ENCODE results near the gene KCTD19.
A peak's percentile ranks its signal among the peaks of the same experiment; 100 is the strongest.
"Not testable (repeated sequence)": the region's sequence is repeated elsewhere in the genome, so short reads cannot be mapped to it uniquely, and the experiment has no call there.

The KCTD19 gene

GRCh38 chr16:67326472-67327309 is at the start of gene KCTD19, which contains the start of gene LRRC36:
KCTD19 (minus strand) TSS chr16:67326741; CDS start chr16:67326707, 34 bp downstream.
LRRC36 (plus strand) TSS chr16:67326815; CDS start chr16:67326863, 48 bp downstream.
- Histone ChIP-seq H3K9ac (ENCODE audit: low read length) (peak within 1 kb of the TSS; percentile 62), H3K4me1 (ENCODE audit: control insufficient read depth, insufficient read depth, low read length) (peaks cover 7% of the 10 kb centered on the region), H3K9me3 (ENCODE audit: control insufficient read depth, low read length) (no peaks in the 10 kb centered on the region), H3K36me3 (ENCODE audit: control insufficient read depth, insufficient read depth, low read length, severe bottlenecking) (no peaks in the 10 kb centered on the region), H3K4me3 (ENCODE audit: low read length) (peak within 1 kb of the TSS; percentile 68), H3K27me3 (replicated peaks; ENCODE audit: control insufficient read depth, insufficient read depth, low read length) (no peaks in the 10 kb centered on the region)
- DNase-seq (ENCODE audit: low read depth), result peak; percentile 23

- not testable (repeated sequence) for H3K27me3 ChIP-seq (replicated peaks; ENCODE audit: control insufficient read depth, insufficient read depth, low read length); H3K9ac ChIP-seq (ENCODE audit: low read length); H3K4me3 ChIP-seq (ENCODE audit: low read length); H3K36me3 ChIP-seq (ENCODE audit: control insufficient read depth, insufficient read depth, low read length, severe bottlenecking); H3K9me3 ChIP-seq (ENCODE audit: control insufficient read depth, low read length); DNase-seq (ENCODE audit: low read depth); H3K4me1 ChIP-seq (ENCODE audit: control insufficient read depth, insufficient read depth, low read length)
Measured at GRCh38 chr16:67376012-67376411, 49.5 kb upstream of the KCTD19 start.

- no peaks in the 10 kb centered on the region for H3K4me1 ChIP-seq (ENCODE audit: control insufficient read depth, insufficient read depth, low read length)
- H3K4me3 ChIP-seq (ENCODE audit: low read length), result no peak overlapping the region
- no peak overlapping the region for H3K9ac ChIP-seq (ENCODE audit: low read length)
- peak; percentile 66 for DNase-seq (ENCODE audit: low read depth)
- no peaks in the 10 kb centered on the region for H3K36me3 ChIP-seq (ENCODE audit: control insufficient read depth, insufficient read depth, low read length, severe bottlenecking)
- peaks cover 29% of the 10 kb centered on the region for H3K27me3 ChIP-seq (replicated peaks; ENCODE audit: control insufficient read depth, insufficient read depth, low read length)
- H3K9me3 ChIP-seq (ENCODE audit: control insufficient read depth, low read length), result no peaks in the 10 kb centered on the region
Measured at GRCh38 chr16:67372664-67373063, 46.1 kb upstream of the KCTD19 start.

- no peak overlapping the region for H3K9ac ChIP-seq (ENCODE audit: low read length)
- H3K4me1 ChIP-seq (ENCODE audit: control insufficient read depth, insufficient read depth, low read length), result no peaks in the 10 kb centered on the region
- H3K36me3 ChIP-seq (ENCODE audit: control insufficient read depth, insufficient read depth, low read length, severe bottlenecking), result no peaks in the 10 kb centered on the region
- H3K27me3 ChIP-seq (replicated peaks; ENCODE audit: control insufficient read depth, insufficient read depth, low read length), result peaks cover 29% of the 10 kb centered on the region
- no peak for DNase-seq (ENCODE audit: low read depth)
- H3K9me3 ChIP-seq (ENCODE audit: control insufficient read depth, low read length), result no peaks in the 10 kb centered on the region
- no peak overlapping the region for H3K4me3 ChIP-seq (ENCODE audit: low read length)
Measured at GRCh38 chr16:67370661-67371060, 44.1 kb upstream of the KCTD19 start.

GRCh38 chr16:67364600-67365235 is 38.2 kb upstream of the KCTD19 start:
- no peaks in the 10 kb centered on the region for H3K4me1 ChIP-seq (ENCODE audit: control insufficient read depth, insufficient read depth, low read length)
- H3K9ac ChIP-seq (ENCODE audit: low read length), result no peak overlapping the region
- no peak for DNase-seq (ENCODE audit: low read depth)
- H3K4me3 ChIP-seq (ENCODE audit: low read length), result no peak overlapping the region
- peaks cover 26% of the 10 kb centered on the region for H3K27me3 ChIP-seq (replicated peaks; ENCODE audit: control insufficient read depth, insufficient read depth, low read length)
- no peaks in the 10 kb centered on the region for H3K9me3 ChIP-seq (ENCODE audit: control insufficient read depth, low read length)
- H3K36me3 ChIP-seq (ENCODE audit: control insufficient read depth, insufficient read depth, low read length, severe bottlenecking), result no peaks in the 10 kb centered on the region

GRCh38 chr16:67361038-67361437 is 34.5 kb upstream of the KCTD19 start:
- H3K4me3 ChIP-seq (ENCODE audit: low read length), result no peak overlapping the region
- DNase-seq (ENCODE audit: low read depth), result no peak
- H3K4me1 ChIP-seq (ENCODE audit: control insufficient read depth, insufficient read depth, low read length), result no peaks in the 10 kb centered on the region
- no peaks in the 10 kb centered on the region for H3K9me3 ChIP-seq (ENCODE audit: control insufficient read depth, low read length)
- H3K27me3 ChIP-seq (replicated peaks; ENCODE audit: control insufficient read depth, insufficient read depth, low read length), result peaks cover 11% of the 10 kb centered on the region
- H3K36me3 ChIP-seq (ENCODE audit: control insufficient read depth, insufficient read depth, low read length, severe bottlenecking), result no peaks in the 10 kb centered on the region
- no peak overlapping the region for H3K9ac ChIP-seq (ENCODE audit: low read length)

- H3K9ac ChIP-seq (ENCODE audit: low read length); H3K4me3 ChIP-seq (ENCODE audit: low read length); DNase-seq (ENCODE audit: low read depth); H3K4me1 ChIP-seq (ENCODE audit: control insufficient read depth, insufficient read depth, low read length); H3K36me3 ChIP-seq (ENCODE audit: control insufficient read depth, insufficient read depth, low read length, severe bottlenecking); H3K9me3 ChIP-seq (ENCODE audit: control insufficient read depth, low read length): not testable (repeated sequence)
- peaks cover 11% of the 10 kb centered on the region for H3K27me3 ChIP-seq (replicated peaks; ENCODE audit: control insufficient read depth, insufficient read depth, low read length)
Measured at GRCh38 chr16:67359540-67360269, 33.2 kb upstream of the KCTD19 start.

GRCh38 chr16:67357561-67357960 is 31.0 kb upstream of the KCTD19 start:
- Histone ChIP-seq H3K4me3 (ENCODE audit: low read length) (no peak overlapping the region), H3K36me3 (ENCODE audit: control insufficient read depth, insufficient read depth, low read length, severe bottlenecking) (no peaks in the 10 kb centered on the region), H3K9ac (ENCODE audit: low read length) (no peak overlapping the region), H3K27me3 (replicated peaks; ENCODE audit: control insufficient read depth, insufficient read depth, low read length) (no peaks in the 10 kb centered on the region), H3K9me3 (ENCODE audit: control insufficient read depth, low read length) (no peaks in the 10 kb centered on the region), H3K4me1 (ENCODE audit: control insufficient read depth, insufficient read depth, low read length) (no peaks in the 10 kb centered on the region)
- no peak for DNase-seq (ENCODE audit: low read depth)

GRCh38 chr16:67356396-67356795 is 29.9 kb upstream of the KCTD19 start:
- H3K9me3 ChIP-seq (ENCODE audit: control insufficient read depth, low read length), result no peaks in the 10 kb centered on the region
- H3K4me3 ChIP-seq (ENCODE audit: low read length), result no peak overlapping the region
- no peaks in the 10 kb centered on the region for H3K27me3 ChIP-seq (replicated peaks; ENCODE audit: control insufficient read depth, insufficient read depth, low read length)
- H3K4me1 ChIP-seq (ENCODE audit: control insufficient read depth, insufficient read depth, low read length), result no peaks in the 10 kb centered on the region
- DNase-seq (ENCODE audit: low read depth), result no peak
- H3K9ac ChIP-seq (ENCODE audit: low read length), result no peak overlapping the region
- H3K36me3 ChIP-seq (ENCODE audit: control insufficient read depth, insufficient read depth, low read length, severe bottlenecking), result no peaks in the 10 kb centered on the region

- not testable (repeated sequence) for DNase-seq (ENCODE audit: low read depth); H3K36me3 ChIP-seq (ENCODE audit: control insufficient read depth, insufficient read depth, low read length, severe bottlenecking); H3K4me1 ChIP-seq (ENCODE audit: control insufficient read depth, insufficient read depth, low read length); H3K27me3 ChIP-seq (replicated peaks; ENCODE audit: control insufficient read depth, insufficient read depth, low read length); H3K9me3 ChIP-seq (ENCODE audit: control insufficient read depth, low read length); H3K9ac ChIP-seq (ENCODE audit: low read length); H3K4me3 ChIP-seq (ENCODE audit: low read length)
Measured at GRCh38 chr16:67352463-67352862, 25.9 kb upstream of the KCTD19 start.

- H3K27me3 ChIP-seq (replicated peaks; ENCODE audit: control insufficient read depth, insufficient read depth, low read length), result no peaks in the 10 kb centered on the region
- no peaks in the 10 kb centered on the region for H3K36me3 ChIP-seq (ENCODE audit: control insufficient read depth, insufficient read depth, low read length, severe bottlenecking)
- no peak overlapping the region for H3K4me3 ChIP-seq (ENCODE audit: low read length)
- no peaks in the 10 kb centered on the region for H3K9me3 ChIP-seq (ENCODE audit: control insufficient read depth, low read length)
- H3K9ac ChIP-seq (ENCODE audit: low read length), result no peak overlapping the region
- no peak for DNase-seq (ENCODE audit: low read depth)
- H3K4me1 ChIP-seq (ENCODE audit: control insufficient read depth, insufficient read depth, low read length), result no peaks in the 10 kb centered on the region
Measured at GRCh38 chr16:67350324-67350723, 23.8 kb upstream of the KCTD19 start.
